HG03060 (cell line): ENCODE results near the gene CDH4.

Source experiments
- ATAC-seq: cut with Tn5 transposase; IDR thresholded peaks from one replicate; pipeline ENCODE4 v1.9.1; 2021; ENCODE audit warnings: low read depth, moderate number of reproducible peaks; ENCODE audit not compliant: unreplicated experiment

CDH4 gene

GRCh38 chr20:61299104-61299503, 47.0 kb downstream of the CDH4 start:
- no peak for ATAC-seq

GRCh38 chr20:61299618-61300017, 47.6 kb downstream of the CDH4 start:
- ATAC-seq: no peak

DNA sequence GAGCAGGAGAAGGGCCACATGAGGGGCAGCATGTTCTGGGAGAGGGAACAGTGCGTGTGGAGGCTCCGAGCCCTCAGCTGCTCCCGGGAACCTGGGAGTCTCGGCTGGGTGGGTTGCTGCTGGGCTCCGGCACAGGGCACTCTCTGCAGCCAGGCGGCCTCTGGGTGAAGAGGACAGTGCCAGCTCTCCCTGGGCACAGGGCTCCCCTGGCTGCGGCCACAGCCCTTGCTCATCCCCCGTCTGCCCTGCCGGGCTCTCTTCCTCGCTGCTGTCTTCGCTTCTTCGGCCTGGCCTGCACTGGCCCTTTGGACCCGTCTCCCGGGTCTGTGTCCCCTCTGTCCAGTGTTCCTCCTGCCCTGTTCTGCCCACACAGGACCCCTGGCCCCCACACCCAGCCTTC, 48.2 kb downstream of the CDH4 start:
- no peak for ATAC-seq

GRCh38 chr20:61300709-61301108, 48.6 kb downstream of the CDH4 start:
- no peak for ATAC-seq

- ATAC-seq: no peak
Observed at GRCh38 chr20:61301711-61302525, 49.9 kb downstream of the CDH4 start.

DNA sequence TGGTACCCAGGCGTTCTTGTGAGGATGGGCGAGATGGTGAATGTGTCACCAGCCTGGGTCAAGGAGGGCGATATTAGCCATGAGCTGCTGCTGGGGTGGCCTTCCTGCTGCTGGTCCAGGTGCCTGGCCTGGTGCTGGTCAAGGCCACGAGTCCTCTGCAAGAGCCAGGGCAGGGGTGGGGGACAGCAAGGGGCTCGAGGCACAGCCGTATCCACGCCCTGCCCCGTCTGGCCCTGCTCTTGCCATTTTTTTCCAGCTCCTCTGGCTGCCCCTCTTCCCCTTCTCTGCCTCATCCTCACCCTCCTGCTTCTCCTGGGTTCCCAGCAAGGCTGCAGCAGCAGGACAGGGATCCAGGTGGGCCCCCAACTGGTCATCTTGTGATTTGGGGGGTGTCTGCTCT, 51.2 kb downstream of the CDH4 start:
- no peak for ATAC-seq

DNA sequence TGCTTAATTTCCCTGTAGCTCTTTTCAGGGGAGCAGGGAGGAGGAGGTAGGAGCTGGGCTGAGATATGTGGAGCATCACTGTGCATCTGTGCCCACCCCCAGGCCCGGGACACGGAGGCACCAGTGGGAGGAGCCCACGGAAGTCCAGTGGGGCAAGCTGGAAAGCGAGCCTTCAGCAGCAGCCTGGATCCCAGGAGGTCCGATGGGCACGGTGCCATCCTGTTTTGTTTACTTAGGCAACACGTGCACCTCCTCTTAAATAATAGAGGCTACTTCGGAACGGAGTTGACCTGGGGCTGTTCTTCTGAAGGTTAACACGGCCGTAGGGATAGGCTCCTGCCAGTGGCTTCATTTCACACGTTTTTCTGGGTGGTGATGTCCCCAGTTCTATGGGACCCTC, 51.6 kb downstream of the CDH4 start:
- no peak for ATAC-seq

DNA sequence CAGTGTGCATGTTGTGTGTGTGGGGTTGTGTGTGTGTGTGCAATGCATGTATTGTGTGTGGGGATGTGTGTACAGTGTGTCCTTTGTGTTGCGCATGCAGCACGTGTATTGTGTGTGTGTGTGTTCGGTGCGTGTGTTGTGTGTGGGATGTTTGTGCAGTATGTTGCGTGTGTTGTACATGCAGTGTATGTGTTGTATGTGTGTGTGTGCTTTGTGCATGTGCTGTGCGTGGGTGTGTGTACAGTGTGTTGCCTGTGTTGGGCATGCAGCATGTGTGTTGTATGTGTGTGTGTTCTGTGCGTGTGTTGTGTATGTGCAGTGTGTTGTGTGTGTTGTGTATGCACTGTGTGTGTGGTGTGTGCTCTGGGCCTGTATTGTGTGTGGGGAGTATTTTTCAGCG, 52.7 kb downstream of the CDH4 start:
- ATAC-seq: no peak

- ATAC-seq: no peak
Observed at GRCh38 chr20:61306937-61307475, 54.9 kb downstream of the CDH4 start.

- no peak for ATAC-seq
Observed at GRCh38 chr20:61307686-61308476, 55.8 kb downstream of the CDH4 start.

GRCh38 chr20:61308477-61308774, 56.4 kb downstream of the CDH4 start:
- no peak for ATAC-seq

GRCh38 chr20:61310954-61311353, 58.9 kb downstream of the CDH4 start:
- no peak for ATAC-seq

DNA sequence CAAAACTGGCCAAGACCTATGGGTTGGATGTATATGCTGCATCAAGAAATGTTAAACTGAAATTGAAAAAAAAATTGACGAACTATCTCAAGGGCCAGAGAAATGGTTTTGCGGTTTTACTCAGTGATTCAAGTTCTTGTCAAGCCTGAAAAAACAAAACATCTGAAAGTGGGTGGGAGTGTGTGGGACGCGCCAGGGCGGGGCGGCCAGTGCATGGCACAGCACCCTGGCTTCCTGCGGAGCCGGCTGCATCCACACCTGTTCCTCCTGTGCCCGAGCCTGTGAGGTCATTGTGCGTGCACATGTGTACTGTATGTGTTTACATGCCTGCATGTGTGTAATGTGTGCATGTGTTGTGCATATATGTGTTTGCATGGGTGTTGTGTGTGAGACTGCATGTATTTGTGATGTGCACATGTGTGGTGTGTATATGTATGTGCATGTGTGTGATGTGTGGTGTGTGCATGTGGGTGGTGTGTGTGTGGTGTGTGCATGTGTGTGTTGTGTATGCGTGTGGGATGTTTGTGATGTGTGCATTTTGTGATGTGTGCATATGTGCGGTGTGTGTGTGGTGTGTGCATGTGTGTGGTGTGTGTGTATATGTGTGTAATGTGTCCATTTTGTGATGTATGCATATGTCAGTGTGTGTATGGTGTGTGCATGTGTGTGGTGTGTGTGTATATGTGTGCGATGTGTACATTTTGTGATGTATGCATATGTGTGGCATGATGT, 59.8 kb downstream of the CDH4 start:
- ATAC-seq: no peak

DNA sequence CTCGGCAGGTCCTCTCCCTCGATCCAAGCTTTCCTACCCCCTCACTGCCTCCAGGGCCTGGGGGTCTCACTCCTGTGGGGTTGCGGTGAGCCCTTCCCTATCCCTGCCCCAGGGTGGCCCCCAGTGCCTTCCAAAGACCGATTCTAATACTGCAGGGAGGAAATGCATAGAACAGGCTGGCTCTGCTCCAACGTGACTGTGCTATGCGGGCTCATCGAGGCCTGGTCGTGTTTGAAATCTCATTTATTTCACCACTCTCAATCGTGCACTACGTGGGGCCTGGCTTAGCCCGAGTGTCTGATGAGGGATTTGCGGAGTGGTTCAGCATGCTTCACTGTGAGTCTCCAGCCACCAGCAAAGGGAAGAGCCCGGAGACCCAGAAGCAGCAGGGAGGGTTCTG, 60.9 kb downstream of the CDH4 start:
- ATAC-seq: no peak

GRCh38 chr20:61313396-61313795, 61.3 kb downstream of the CDH4 start:
- no peak for ATAC-seq

DNA sequence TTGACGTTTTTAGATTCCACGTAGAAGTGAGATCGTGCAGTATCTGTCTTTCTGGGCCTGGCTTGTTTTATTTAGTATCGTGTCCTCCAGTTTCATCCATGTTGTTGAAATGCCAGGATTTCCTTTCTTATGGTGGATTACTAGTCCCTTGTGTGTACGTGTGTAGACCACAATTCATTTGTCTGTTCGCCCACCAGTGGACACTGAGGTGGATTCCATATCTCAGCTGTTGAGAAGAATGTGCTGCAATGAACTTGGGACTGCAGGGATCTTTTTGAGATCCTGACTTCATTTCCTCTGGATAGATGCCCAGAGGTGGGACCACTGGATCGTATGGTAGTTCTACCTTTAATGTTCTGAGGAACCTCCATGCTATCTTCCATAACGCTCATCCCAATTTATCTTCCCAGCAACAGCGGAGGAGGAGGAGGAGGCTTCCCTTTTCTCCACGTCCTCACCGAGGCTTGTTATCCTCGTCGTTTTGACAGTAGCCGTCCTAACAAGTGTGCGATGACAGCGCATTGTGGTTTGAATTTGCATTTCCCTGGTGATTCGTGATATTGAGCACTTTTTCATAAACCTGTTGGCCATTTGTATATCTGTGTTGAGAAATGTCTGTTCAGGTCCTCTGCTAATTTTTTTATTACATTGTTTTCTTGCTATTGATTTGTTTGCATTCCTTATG, 62.4 kb downstream of the CDH4 start:
- ATAC-seq: no peak

- no peak for ATAC-seq
Observed at GRCh38 chr20:61315319-61315718, 63.3 kb downstream of the CDH4 start.

- no peak for ATAC-seq
Observed at GRCh38 chr20:61316346-61316745, 64.3 kb downstream of the CDH4 start.

DNA sequence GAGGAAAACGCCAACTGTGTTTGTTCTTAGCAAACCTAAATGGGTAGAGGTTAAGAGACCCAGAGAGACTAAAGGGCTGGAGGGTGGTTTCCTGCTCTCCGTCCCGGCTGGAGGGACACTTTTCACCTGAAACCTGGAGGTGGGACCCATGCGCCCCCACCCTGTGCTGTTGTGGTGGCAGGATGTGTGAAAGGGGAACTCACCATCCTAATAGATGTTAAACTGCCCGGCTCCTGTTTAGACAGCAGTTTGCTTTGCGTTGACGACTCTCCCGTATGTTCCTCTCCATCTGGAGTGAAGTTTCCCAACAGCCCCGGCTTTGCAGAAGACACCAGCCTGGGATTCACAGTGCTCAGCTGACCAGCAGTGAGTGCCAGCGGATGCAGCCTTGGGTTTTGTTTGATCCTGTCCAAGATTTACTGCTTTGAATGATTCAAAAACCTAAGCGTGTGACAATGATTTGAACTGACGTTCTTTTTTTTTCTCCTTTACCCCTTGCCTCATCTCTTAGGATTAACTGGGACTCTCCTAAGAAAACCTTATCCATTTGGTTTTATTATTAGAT, 66.0 kb downstream of the CDH4 start:
- no peak for ATAC-seq

GRCh38 chr20:61320691-61321425, 68.8 kb downstream of the CDH4 start:
- no peak for ATAC-seq
